OCI-LY1 (cell line): ENCODE data around the gene ARFGAP2.
"Not testable (repeated sequence)": the region's sequence is repeated elsewhere in the genome, so short reads cannot be mapped to it uniquely, and the experiment has no call there.

Experiments used
- H2AFZ ChIP-seq: fragments of 200-600 bp; sonication (generic), shearing (Covaris generic); 2 replicates; pipeline ENCODE4 v1.6.0; 2014; ENCODE audit warnings: antibody characterized with exemption, mild to moderate bottlenecking, low read length
- H3F3A ChIP-seq: fragments of 200-600 bp; sonication (generic), shearing (Covaris generic); 2 replicates; pipeline ENCODE4 v1.6.0; 2014; ENCODE audit warnings: mild to moderate bottlenecking, antibody characterized with exemption, low read length, moderate library complexity; ENCODE audit not compliant: insufficient read depth
- H3K27ac ChIP-seq: fragments of 200-600 bp; sonication (generic); 2 replicates; pipeline ENCODE4 v1.5.1; 2014; ENCODE audit warnings: low read length, mixed run types, mild to moderate bottlenecking, low read depth; ENCODE audit not compliant: poor library complexity, severe bottlenecking
- H3K27me3 ChIP-seq: fragments of 200-600 bp; sonication (generic); 2 replicates; pipeline ENCODE4 v1.6.0; 2014; ENCODE audit warnings: antibody characterized with exemption, mild to moderate bottlenecking, low read length, moderate library complexity; ENCODE audit not compliant: insufficient read depth
- H3K36me3 ChIP-seq: fragments of 200-600 bp; sonication (generic); 2 replicates; pipeline ENCODE4 v1.6.1; 2014; ENCODE audit warnings: mild to moderate bottlenecking, antibody characterized with exemption, low read length, moderate library complexity, mixed read lengths; ENCODE audit not compliant: insufficient read depth
- H3K4me1 ChIP-seq: fragments of 200-600 bp; sonication (generic); 2 replicates; pipeline ENCODE4 v1.5.1; 2014; ENCODE audit warnings: mild to moderate bottlenecking, low read length, moderate library complexity; ENCODE audit not compliant: insufficient read depth, severe bottlenecking
- H3K4me2 ChIP-seq: fragments of 200-600 bp; sonication (generic), shearing (Covaris generic); 2 replicates; pipeline ENCODE4 v1.6.1; 2014; ENCODE audit warnings: low read length
- H3K4me3 ChIP-seq: fragments of 200-600 bp; sonication (generic); 2 replicates; pipeline ENCODE4 v1.5.1; 2014; ENCODE audit warnings: low read length, low read depth, mild to moderate bottlenecking, mixed read lengths; ENCODE audit not compliant: poor library complexity, severe bottlenecking
- H3K79me2 ChIP-seq: fragments of 200-600 bp; shearing (Covaris generic); 2 replicates; pipeline ENCODE4 v1.6.1; 2016; ENCODE audit warnings: mixed run types, low read length, mixed read lengths; ENCODE audit not compliant: insufficient read depth
- H3K9ac ChIP-seq: fragments of 200-600 bp; sonication (generic), shearing (Covaris generic); 2 replicates; pipeline ENCODE4 v1.6.1; 2014; ENCODE audit warnings: mild to moderate bottlenecking, low read length, mixed read lengths
- H3K9me2 ChIP-seq: fragments of 200-600 bp; sonication (generic), shearing (Covaris generic); 2 replicates; pipeline ENCODE4 v1.6.1; 2014; ENCODE audit warnings: low read depth, mild to moderate bottlenecking, low read length, mixed read lengths
- H3K9me3 ChIP-seq: fragments of 200-600 bp; shearing (Covaris generic); 2 replicates; pipeline ENCODE4 v1.6.1; 2014; ENCODE audit warnings: low read length, mixed read lengths
- H4K20me1 ChIP-seq: fragments of 200-600 bp; sonication (generic), shearing (Covaris generic); 2 replicates; pipeline ENCODE4 v1.6.0; 2016; ENCODE audit warnings: mild to moderate bottlenecking, low read length; ENCODE audit not compliant: insufficient read depth
- CTCF ChIP-seq: fragments of 200-600 bp; sonication (generic), shearing (Covaris generic); IDR thresholded peaks from 2 replicates; pipeline ENCODE4 v1.5.1; 2017; ENCODE audit warnings: mild to moderate bottlenecking, antibody characterized with exemption, low read length, moderate library complexity, mixed read lengths
- EZH2 ChIP-seq: fragments of 200-600 bp; sonication (generic), shearing (Covaris generic); IDR thresholded peaks from 2 replicates; pipeline ENCODE4 v1.8.0; 2017; ENCODE audit warnings: borderline replicate concordance, mixed run types, mild to moderate bottlenecking, antibody characterized with exemption, low read length, moderate library complexity, mixed read lengths

The ARFGAP2 gene

GRCh38 chr11:47121056-47121455 is 55.6 kb downstream of the ARFGAP2 start:
- no peaks in the 10 kb centered on the region for H3K9me3 ChIP-seq
- H3K79me2 ChIP-seq: no peaks in the 10 kb centered on the region
- TF ChIP-seq CTCF (no peak), EZH2 (no peak)
- H3K4me2 ChIP-seq: no peak overlapping the region
- no peak overlapping the region for H3K4me3 ChIP-seq
- H4K20me1 ChIP-seq: no peaks in the 10 kb centered on the region
- H3K4me1 ChIP-seq: peaks cover 40% of the 10 kb centered on the region
- H3K27me3 ChIP-seq: no peaks in the 10 kb centered on the region
- no peak overlapping the region for H2AFZ ChIP-seq
- no peak overlapping the region for H3K27ac ChIP-seq
- no peaks in the 10 kb centered on the region for H3F3A ChIP-seq
- no peaks in the 10 kb centered on the region for H3K36me3 ChIP-seq
- no peaks in the 10 kb centered on the region for H3K9me2 ChIP-seq
- no peak overlapping the region for H3K9ac ChIP-seq

- H3K9me2 ChIP-seq, H3K4me2 ChIP-seq, H3K36me3 ChIP-seq, H3K27me3 ChIP-seq, H3K9ac ChIP-seq, H3F3A ChIP-seq, H3K79me2 ChIP-seq, H3K9me3 ChIP-seq, H3K27ac ChIP-seq, H3K4me3 ChIP-seq, H2AFZ ChIP-seq, H4K20me1 ChIP-seq: not testable (repeated sequence)
- peaks cover 20% of the 10 kb centered on the region for H3K4me1 ChIP-seq
Measured at GRCh38 chr11:47118958-47119688, 57.6 kb downstream of the ARFGAP2 start.
